NB4 (cell line): Measurements from ENCODE around the gene RIC8B.

Experiments used
- MYC ChIP-seq: IDR thresholded peaks from 2 replicates; pipeline ENCODE4 v1.6.1; 2011; ENCODE audit warnings: low read depth, low read length
- POLR2A ChIP-seq: IDR thresholded peaks from 2 replicates; pipeline ENCODE4 v1.6.1; 2011; ENCODE audit warnings: mild to moderate bottlenecking; ENCODE audit not compliant: insufficient read length; ENCODE audit errors: extremely low read depth
- TF ChIP-seq, protein P1 (sequence below): IDR thresholded peaks from one replicate; pipeline ENCODE4 v1.5.1; 2012; ENCODE audit warnings: low read depth, low read length
- TF ChIP-seq, protein P2 (sequence below): IDR thresholded peaks from 2 replicates; pipeline ENCODE4 v1.6.1; 2011; ENCODE audit warnings: low read depth, low read length

- TF ChIP-seq POLR2A = no peak
- TF ChIP-seq, protein P1, sequence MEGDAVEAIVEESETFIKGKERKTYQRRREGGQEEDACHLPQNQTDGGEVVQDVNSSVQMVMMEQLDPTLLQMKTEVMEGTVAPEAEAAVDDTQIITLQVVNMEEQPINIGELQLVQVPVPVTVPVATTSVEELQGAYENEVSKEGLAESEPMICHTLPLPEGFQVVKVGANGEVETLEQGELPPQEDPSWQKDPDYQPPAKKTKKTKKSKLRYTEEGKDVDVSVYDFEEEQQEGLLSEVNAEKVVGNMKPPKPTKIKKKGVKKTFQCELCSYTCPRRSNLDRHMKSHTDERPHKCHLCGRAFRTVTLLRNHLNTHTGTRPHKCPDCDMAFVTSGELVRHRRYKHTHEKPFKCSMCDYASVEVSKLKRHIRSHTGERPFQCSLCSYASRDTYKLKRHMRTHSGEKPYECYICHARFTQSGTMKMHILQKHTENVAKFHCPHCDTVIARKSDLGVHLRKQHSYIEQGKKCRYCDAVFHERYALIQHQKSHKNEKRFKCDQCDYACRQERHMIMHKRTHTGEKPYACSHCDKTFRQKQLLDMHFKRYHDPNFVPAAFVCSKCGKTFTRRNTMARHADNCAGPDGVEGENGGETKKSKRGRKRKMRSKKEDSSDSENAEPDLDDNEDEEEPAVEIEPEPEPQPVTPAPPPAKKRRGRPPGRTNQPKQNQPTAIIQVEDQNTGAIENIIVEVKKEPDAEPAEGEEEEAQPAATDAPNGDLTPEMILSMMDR = no peak
- TF ChIP-seq, protein P2, sequence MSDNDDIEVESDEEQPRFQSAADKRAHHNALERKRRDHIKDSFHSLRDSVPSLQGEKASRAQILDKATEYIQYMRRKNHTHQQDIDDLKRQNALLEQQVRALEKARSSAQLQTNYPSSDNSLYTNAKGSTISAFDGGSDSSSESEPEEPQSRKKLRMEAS = no peak
- no peak for TF ChIP-seq MYC
Observed at GRCh38 chr12:106782619-106783018, 8.1 kb downstream of the RIC8B start.
